Vagina (tissue), 2 donors: Measurements from ENCODE around the gene AHCY.

Source experiments
- CTCF ChIP-seq, 3 experiments: fragments of 450-650 bp in 2 of 3; fragments of 200-600 bp in 1 of 3; sonication (generic) in 1 of 3; IDR thresholded peaks; one replicate each; pipeline ENCODE4 v1.5.1; 2017 to 2019; ENCODE audit warnings: antibody characterized with exemption in 3 of 3, mild to moderate bottlenecking in 2 of 3, moderate library complexity in 2 of 3
- POLR2A ChIP-seq, 2 donors: fragments of 450-650 bp; IDR thresholded peaks; one replicate each; pipeline ENCODE4 v1.6.1; 2017; ENCODE audit warnings: antibody characterized with exemption in 2 of 2, mild to moderate bottlenecking in 2 of 2, moderate library complexity in 2 of 2
- POLR2AphosphoS5 ChIP-seq, 2 donors: sonication (generic); formaldehyde crosslinking; IDR thresholded peaks; one replicate each; pipeline ENCODE4 v1.9.0; 2017; ENCODE audit warnings: antibody characterized with exemption in 2 of 2, mild to moderate bottlenecking in 2 of 2, low read depth in 1 of 2; ENCODE audit not compliant: insufficient read depth in 1 of 2

GRCh38 chr20:34264141-34264540 lies 39.0 kb downstream of the AHCY start:
- TF ChIP-seq CTCF (IDR thresholded peaks at IDR 0.05) (no peak), POLR2A (IDR thresholded peaks at IDR 0.05) (no peak), POLR2AphosphoS5 (IDR thresholded peaks at IDR 0.05; ENCODE audit: insufficient read depth in 1 of 2, low read depth in 1 of 2) (no peak)
